ENCODE results near the gene CYBB.

Gene CYBB

GRCh38 chrX:37752936-37753335 is 26.9 kb upstream of the CYBB start:
- no peak overlapping the region for H3K4me3 ChIP-seq (ENCODE audit: low read depth, low read length)
- in situ Hi-C loops (cut with HindIII; ENCODE audit: low sequenced_read_pairs), result no loop called here
- TF ChIP-seq CTCF (IDR thresholded peaks at IDR 0.05; ENCODE audit: low read depth, low read length), result no peak
- DNase-seq (ENCODE audit: low read depth, low spot score), result no peak

GRCh38 chrX:37753384-37753783 is 26.5 kb upstream of the CYBB start:
- in situ Hi-C loops (cut with HindIII; ENCODE audit: low sequenced_read_pairs), result no loop called here
- no peak overlapping the region for H3K4me3 ChIP-seq (ENCODE audit: low read depth, low read length)
- TF ChIP-seq CTCF (IDR thresholded peaks at IDR 0.05; ENCODE audit: low read depth, low read length), result no peak

GRCh38 chrX:37754516-37754915 is 25.3 kb upstream of the CYBB start:
- no peak overlapping the region for H3K4me3 ChIP-seq (ENCODE audit: low read depth, low read length)
- in situ Hi-C loops (cut with HindIII; ENCODE audit: low sequenced_read_pairs), result no loop called here
- DNase-seq (ENCODE audit: low read depth, low spot score), result no peak
- no peak for TF ChIP-seq CTCF (IDR thresholded peaks at IDR 0.05; ENCODE audit: low read depth, low read length)

More at GRCh38 chrX:37753384-37753783, 26.5 kb upstream of the CYBB start:
- no peak for DNase-seq (ENCODE audit: low read depth, low spot score)

- no peak overlapping the region for H3K4me3 ChIP-seq (ENCODE audit: low read depth, low read length)
- TF ChIP-seq CTCF (IDR thresholded peaks at IDR 0.05; ENCODE audit: low read depth, low read length), result no peak
- DNase-seq (ENCODE audit: low read depth, low spot score), result no peak
- in situ Hi-C loops (cut with HindIII; ENCODE audit: low sequenced_read_pairs), result no loop called here
Observed at GRCh38 chrX:37755025-37755424, 24.8 kb upstream of the CYBB start.

- in situ Hi-C loops (cut with HindIII; ENCODE audit: low sequenced_read_pairs), result no loop called here
- TF ChIP-seq CTCF (IDR thresholded peaks at IDR 0.05; ENCODE audit: low read depth, low read length), result no peak
- no peak overlapping the region for H3K4me3 ChIP-seq (ENCODE audit: low read depth, low read length)
- no peak for DNase-seq (ENCODE audit: low read depth, low spot score)
Observed at GRCh38 chrX:37757082-37757481, 22.8 kb upstream of the CYBB start.

GRCh38 chrX:37759351-37759750 is 20.5 kb upstream of the CYBB start:
- DNase-seq (ENCODE audit: low read depth, low spot score), result no peak
- in situ Hi-C loops (cut with HindIII; ENCODE audit: low sequenced_read_pairs), result no loop called here

More at GRCh38 chrX:37759351-37759750, 20.5 kb upstream of the CYBB start:
- no peak for TF ChIP-seq CTCF (IDR thresholded peaks at IDR 0.05; ENCODE audit: low read depth, low read length)
- no peak overlapping the region for H3K4me3 ChIP-seq (ENCODE audit: low read depth, low read length)

Measured in astrocyte of the spinal cord (primary cell).